Trophoblast cell (in vitro differentiated cells and primary cell): Measurements from ENCODE around the gene ANO10.

Experiments used
- DNase-seq, 2 donors: peaks; one replicate each; pipeline ENCODE4 v3.0.0-alpha.2; 2016
- H2AFZ ChIP-seq: 2 replicates; pipeline ENCODE4 v1.6.1; 2013; ENCODE audit warnings: low read length, moderate library complexity, mild to moderate bottlenecking; ENCODE audit not compliant: insufficient read depth, poor library complexity
- H2AK5ac ChIP-seq: 2 replicates; pipeline ENCODE4 v1.6.1; 2013; ENCODE audit warnings: mild to moderate bottlenecking, low read length
- H2BK120ac ChIP-seq: 2 replicates; pipeline ENCODE4 v1.6.1; 2013; ENCODE audit warnings: low read length, mild to moderate bottlenecking, moderate library complexity; ENCODE audit not compliant: insufficient read depth, poor library complexity
- H2BK12ac ChIP-seq: 2 replicates; pipeline ENCODE4 v1.6.1; 2013; ENCODE audit warnings: mild to moderate bottlenecking, low read length, moderate library complexity
- H2BK5ac ChIP-seq: 2 replicates; pipeline ENCODE4 v1.6.1; 2013; ENCODE audit warnings: low read length, low read depth, moderate library complexity, mild to moderate bottlenecking; ENCODE audit not compliant: poor library complexity
- H3K14ac ChIP-seq: 2 replicates; pipeline ENCODE4 v1.6.1; 2013; ENCODE audit warnings: mild to moderate bottlenecking, low read length
- H3K18ac ChIP-seq: 2 replicates; pipeline ENCODE4 v1.6.1; 2013; ENCODE audit warnings: mild to moderate bottlenecking, low read length
- H3K23ac ChIP-seq: 2 replicates; pipeline ENCODE4 v1.6.1; 2013; ENCODE audit warnings: low read length
- H3K27ac ChIP-seq: 2 replicates; pipeline ENCODE4 v1.5.1; 2013; ENCODE audit warnings: low read depth, mild to moderate bottlenecking, inconsistent platforms, low read length, moderate library complexity
- H3K27me3 ChIP-seq: 2 replicates; pipeline ENCODE4 v1.6.1; 2013; ENCODE audit warnings: inconsistent platforms, mild to moderate bottlenecking, low read length, moderate library complexity; ENCODE audit not compliant: insufficient read depth
- H3K36me3 ChIP-seq, 2 experiments: 1 replicate in 1 of 2; 2 replicates in 1 of 2; pipeline ENCODE4 v1.6.1; 2013; ENCODE audit warnings: low read length in 2 of 2, mild to moderate bottlenecking in 2 of 2, moderate library complexity in 1 of 2; ENCODE audit not compliant: insufficient read depth in 2 of 2, control insufficient read depth in 1 of 2
- H3K4ac ChIP-seq: 2 replicates; pipeline ENCODE4 v1.6.1; 2013; ENCODE audit warnings: low read depth, mild to moderate bottlenecking, low read length, moderate library complexity
- H3K4me1 ChIP-seq, 2 experiments: 1 replicate in 1 of 2; 2 replicates in 1 of 2; pipeline ENCODE4 v1.6.1; 2013; ENCODE audit warnings: low read length in 2 of 2, mild to moderate bottlenecking in 2 of 2, moderate library complexity in 1 of 2; ENCODE audit not compliant: insufficient read depth in 2 of 2, control insufficient read depth in 1 of 2
- H3K4me2 ChIP-seq: 2 replicates; pipeline ENCODE4 v1.6.1; 2013; ENCODE audit warnings: inconsistent platforms, mild to moderate bottlenecking, low read length, moderate library complexity
- H3K4me3 ChIP-seq: 2 replicates; pipeline ENCODE4 v1.5.1; 2013; ENCODE audit warnings: mild to moderate bottlenecking, low read depth, low read length, inconsistent platforms
- H3K79me1 ChIP-seq: one replicate; pipeline ENCODE4 v1.6.1; 2013; ENCODE audit warnings: low read length
- H3K79me2 ChIP-seq: 2 replicates; pipeline ENCODE4 v1.6.1; 2013; ENCODE audit warnings: low read length, mild to moderate bottlenecking; ENCODE audit not compliant: control insufficient read depth, insufficient read depth, poor library complexity
- H3K9ac ChIP-seq: 2 replicates; pipeline ENCODE4 v1.6.1; 2013; ENCODE audit warnings: mild to moderate bottlenecking, low read length
- H3K9me3 ChIP-seq: 2 replicates; pipeline ENCODE4 v1.6.1; 2013; ENCODE audit warnings: low read depth, mild to moderate bottlenecking, control low read depth, inconsistent platforms, low read length; ENCODE audit not compliant: insufficient read depth
- H4K12ac ChIP-seq: 2 replicates; pipeline ENCODE4 v1.6.1; 2013; ENCODE audit warnings: low read depth, mild to moderate bottlenecking, low read length, moderate library complexity
- H4K8ac ChIP-seq: 2 replicates; pipeline ENCODE4 v1.6.1; 2013; ENCODE audit warnings: low read depth, mild to moderate bottlenecking, low read length, moderate library complexity
- H4K91ac ChIP-seq: one replicate; pipeline ENCODE4 v1.6.1; 2013; ENCODE audit warnings: low read depth, mild to moderate bottlenecking, low read length, moderate library complexity
- WGBS: extraction: QIAGEN DNeasy Blood & Tissue Kit; methylation state at CpG from one replicate; pipeline ENCODE4 v1.1.7; 2013; ENCODE audit warnings: missing lambda C conversion rate; ENCODE audit not compliant: insufficient read length, insufficient coverage; ENCODE audit errors: extremely low coverage; 5-methylcytosine and 5-hydroxymethylcytosine counted together

The ANO10 gene

DNA sequence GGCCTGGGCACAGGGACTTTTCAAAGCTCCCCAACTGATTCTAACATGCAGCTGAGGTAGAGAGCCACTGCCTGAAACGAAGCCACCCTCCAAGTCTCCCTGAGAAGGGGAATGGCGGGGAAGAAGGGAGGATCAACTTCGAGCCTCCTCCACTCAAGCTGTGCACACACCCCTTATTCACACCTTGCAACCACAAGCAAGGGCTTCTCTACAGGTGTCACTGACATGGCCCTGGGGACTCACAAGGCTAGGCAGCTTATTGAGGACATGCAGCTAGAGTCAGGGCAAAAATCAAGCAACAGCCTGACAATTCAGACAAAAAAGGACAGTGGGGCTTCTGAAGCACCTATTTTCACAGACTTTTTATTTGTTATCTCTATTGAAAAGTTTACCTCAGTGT lies 250.3 kb downstream of the ANO10 start:
- Histone ChIP-seq H2AK5ac (no peak overlapping the region), H3K14ac (no peak overlapping the region), H4K91ac (no peak overlapping the region), H2BK12ac (no peak overlapping the region), H4K12ac (no peak overlapping the region), H2BK120ac (no peak overlapping the region), H3K9ac (no peak overlapping the region), H3K9me3 (peaks cover 1% of the 10 kb centered on the region), H3K4me3 (no peak overlapping the region), H3K18ac (no peak overlapping the region), H3K23ac (no peak overlapping the region), H3K4ac (no peak overlapping the region), H3K27ac (no peak overlapping the region), H3K4me1 (peaks cover 6 to 12% of the 10 kb centered on the region in 2 experiments), H4K8ac (no peak overlapping the region), H3K79me1 (no peaks in the 10 kb centered on the region), H3K4me2 (no peak overlapping the region), H2BK5ac (no peak overlapping the region), H3K79me2 (no peaks in the 10 kb centered on the region), H2AFZ (no peak overlapping the region), H3K27me3 (no peaks in the 10 kb centered on the region), H3K36me3 (no peaks in the 10 kb centered on the region)
- no peak for DNase-seq
- no CpG with 5 or more reads among the region's 3 CpGs for WGBS

DNA sequence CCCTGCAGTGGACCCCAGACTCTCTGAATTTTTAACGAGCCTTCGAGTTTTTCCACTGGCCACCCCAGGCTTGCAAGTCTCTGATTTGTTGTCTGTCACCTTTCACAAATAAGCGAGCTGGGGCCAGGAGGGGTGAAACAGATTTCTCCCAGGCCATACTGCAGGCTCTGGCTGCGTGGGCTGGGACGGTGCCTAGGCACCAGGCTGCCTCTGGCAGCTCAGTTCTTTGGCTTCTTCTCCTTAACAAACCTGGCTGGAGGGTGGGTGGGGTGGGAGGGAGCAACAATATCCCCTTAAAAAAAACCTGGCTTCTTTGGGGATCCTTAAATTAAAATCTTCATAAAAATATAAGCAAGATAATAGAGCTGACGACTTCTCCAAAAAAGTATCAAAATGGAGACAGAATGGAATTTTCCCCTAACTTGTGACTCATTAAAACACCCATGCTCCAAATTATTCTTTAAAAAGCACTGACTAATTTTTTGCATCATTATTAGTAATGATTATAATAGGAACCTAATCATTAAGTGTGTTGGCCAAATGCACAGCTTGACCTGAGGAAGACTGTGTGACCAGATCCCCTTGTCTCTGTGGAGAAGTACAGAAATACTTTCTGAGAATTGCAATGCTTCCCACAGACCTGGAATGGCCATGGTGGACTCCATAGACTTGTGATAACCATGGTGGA lies 251.4 kb downstream of the ANO10 start:
- no CpG with 5 or more reads among the region's 6 CpGs for WGBS

DNA sequence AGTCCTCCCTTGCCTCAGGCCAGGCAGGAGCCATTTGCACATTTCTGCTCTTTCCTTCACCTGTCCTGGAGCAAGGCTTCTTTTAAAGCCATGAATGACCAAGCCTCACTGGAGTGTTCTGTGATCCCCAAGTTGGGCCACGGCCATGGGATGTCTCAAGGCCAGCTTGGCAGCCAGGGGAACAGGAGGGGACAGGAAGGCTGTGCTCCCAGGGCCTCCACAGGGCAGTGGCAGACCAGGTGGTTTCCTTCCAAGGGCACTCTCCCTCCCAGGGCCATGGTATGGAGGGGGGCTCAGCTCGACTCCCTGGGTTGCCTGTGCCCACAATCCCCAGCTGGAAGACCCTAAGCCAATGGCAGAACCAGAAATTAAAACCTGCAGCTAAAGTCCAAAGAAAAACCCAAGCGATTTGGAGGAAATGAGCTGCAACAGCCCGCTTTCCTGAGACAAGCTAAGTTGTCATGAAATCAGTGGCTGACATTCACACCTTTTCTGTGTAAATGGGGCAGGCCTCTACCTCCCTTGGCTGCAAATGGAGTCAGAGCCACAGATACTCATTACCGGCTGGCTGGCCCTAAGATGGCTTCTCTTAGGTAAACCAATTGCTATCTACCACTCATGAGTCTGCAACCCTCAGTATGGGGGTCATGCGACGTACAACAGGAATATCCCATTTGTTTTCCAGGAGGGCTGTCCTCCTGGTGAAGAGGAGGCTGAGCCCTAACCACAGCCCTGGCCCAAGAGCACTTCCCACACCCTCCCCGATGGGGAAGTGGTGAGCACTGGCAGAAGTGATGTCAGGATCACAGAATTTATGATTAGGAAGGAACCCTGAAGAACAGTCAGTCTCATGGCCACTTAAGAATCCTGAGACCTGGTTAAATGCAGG lies 252.2 kb downstream of the ANO10 start:
- Histone ChIP-seq H4K91ac (no peak overlapping the region), H2AK5ac (no peak overlapping the region), H4K8ac (no peak overlapping the region), H3K27me3 (no peaks in the 10 kb centered on the region), H3K9me3 (peaks cover 1% of the 10 kb centered on the region), H3K18ac (no peak overlapping the region), H4K12ac (no peak overlapping the region), H2BK5ac (no peak overlapping the region), H3K79me1 (no peaks in the 10 kb centered on the region), H3K36me3 (peaks cover 9 to 10% of the 10 kb centered on the region in 2 experiments), H2AFZ (no peak overlapping the region), H2BK120ac (no peak overlapping the region), H3K4me1 (peaks cover 6 to 12% of the 10 kb centered on the region in 2 experiments), H3K14ac (no peak overlapping the region), H2BK12ac (no peak overlapping the region), H3K4me3 (no peak overlapping the region), H3K23ac (no peak overlapping the region), H3K4ac (no peak overlapping the region), H3K27ac (peak overlapping the region; percentile 19), H3K4me2 (no peak overlapping the region), H3K79me2 (no peaks in the 10 kb centered on the region), H3K9ac (no peak overlapping the region)
- no CpG with 5 or more reads among the region's 8 CpGs for WGBS
- DNase-seq, result no peak

More for the DNA sequence above, 251.4 kb downstream of the ANO10 start:
- H3K4me1 ChIP-seq, result peaks cover 6 to 12% of the 10 kb centered on the region in 2 experiments
- no peak overlapping the region for H3K9ac ChIP-seq
- H4K8ac ChIP-seq, result no peak overlapping the region
- no peak overlapping the region for H2BK120ac ChIP-seq
- H3K9me3 ChIP-seq, result peaks cover 1% of the 10 kb centered on the region
- H2AK5ac ChIP-seq, result no peak overlapping the region
- no peak overlapping the region for H3K18ac ChIP-seq
- no peak overlapping the region for H2AFZ ChIP-seq
- H2BK12ac ChIP-seq, result no peak overlapping the region
- no peak for DNase-seq
- H3K27ac ChIP-seq, result no peak overlapping the region
- no peaks in the 10 kb centered on the region for H3K79me2 ChIP-seq
- no peak overlapping the region for H3K4ac ChIP-seq
- peaks cover 6 to 10% of the 10 kb centered on the region in 2 experiments for H3K36me3 ChIP-seq
- H3K4me3 ChIP-seq, result no peak overlapping the region
- no peak overlapping the region for H3K23ac ChIP-seq
- no peak overlapping the region for H2BK5ac ChIP-seq
- H3K79me1 ChIP-seq, result no peaks in the 10 kb centered on the region
- H3K4me2 ChIP-seq, result no peak overlapping the region
- no peak overlapping the region for H4K12ac ChIP-seq
- H3K14ac ChIP-seq, result no peak overlapping the region
- H4K91ac ChIP-seq, result no peak overlapping the region
- H3K27me3 ChIP-seq, result no peaks in the 10 kb centered on the region

DNA sequence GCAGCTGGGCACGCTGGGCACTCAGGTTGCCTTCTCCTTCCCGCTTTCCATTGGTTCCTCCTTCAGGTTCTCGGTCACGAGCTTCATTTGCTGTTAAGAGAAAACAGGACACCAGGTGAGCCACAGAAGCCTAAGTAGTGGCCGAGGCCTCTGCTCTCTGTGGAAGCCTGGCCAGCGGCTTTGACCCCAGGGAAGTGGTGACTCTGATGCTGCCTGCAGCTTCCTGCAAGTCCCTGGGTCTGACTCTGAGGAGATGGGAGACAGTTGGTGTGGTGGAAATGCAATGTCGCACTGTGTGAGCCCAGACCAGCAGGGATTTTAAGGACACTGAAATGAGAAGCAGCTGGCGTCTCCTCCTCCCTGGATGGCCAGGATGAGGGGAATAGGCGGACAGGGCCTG lies 254.9 kb downstream of the ANO10 start:
- Histone ChIP-seq H3K4ac (no peak overlapping the region), H3K4me1 (peaks cover 3 to 8% of the 10 kb centered on the region in 2 experiments), H3K27ac (no peak overlapping the region), H3K4me2 (no peak overlapping the region), H3K9ac (no peak overlapping the region), H2AFZ (no peak overlapping the region), H3K18ac (no peak overlapping the region), H2AK5ac (no peak overlapping the region), H3K79me2 (no peaks in the 10 kb centered on the region), H3K36me3 (peaks cover 10 to 13% of the 10 kb centered on the region in 2 experiments), H4K91ac (no peak overlapping the region), H3K79me1 (no peaks in the 10 kb centered on the region), H2BK5ac (no peak overlapping the region), H3K9me3 (peaks cover 1% of the 10 kb centered on the region), H2BK12ac (no peak overlapping the region), H3K4me3 (no peak overlapping the region), H4K12ac (no peak overlapping the region), H3K27me3 (no peaks in the 10 kb centered on the region), H4K8ac (no peak overlapping the region), H2BK120ac (no peak overlapping the region), H3K14ac (no peak overlapping the region), H3K23ac (no peak overlapping the region)
- DNase-seq, result no peak
- WGBS, result no CpG with 5 or more reads among the region's 9 CpGs
